ENCODE results near the gene SLC5A9.
"Not testable (repeated sequence)": the region's sequence is repeated elsewhere in the genome, so short reads cannot be mapped to it uniquely, and the experiment has no call there.

SLC5A9 gene

GRCh38 chr1:48222501-48223242 is at the start of gene SLC5A9:
SLC5A9 (plus strand) TSS chr1:48222716; CDS start chr1:48222737, 21 bp downstream.
- DNase-seq = no peak

DNA sequence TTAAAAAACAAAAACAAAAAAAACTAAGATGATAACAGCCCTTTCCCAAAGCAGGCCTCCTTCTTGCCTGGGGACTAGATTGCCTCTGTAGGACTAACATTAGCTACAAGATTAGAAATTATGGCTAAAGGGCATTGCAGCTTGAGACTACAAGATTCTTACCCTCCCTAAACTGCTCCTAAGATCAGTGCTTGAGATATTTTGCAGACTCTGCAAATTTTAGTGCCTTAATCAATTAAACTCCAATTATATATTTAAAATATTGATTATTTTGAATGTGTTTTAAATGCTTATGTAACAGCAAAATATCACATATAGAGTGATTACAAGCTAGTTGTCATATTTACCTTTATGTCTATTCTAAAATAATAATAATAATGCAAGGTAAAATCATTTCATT is 47.4 kb upstream of the SLC5A9 start:
- no peak for DNase-seq

DNA sequence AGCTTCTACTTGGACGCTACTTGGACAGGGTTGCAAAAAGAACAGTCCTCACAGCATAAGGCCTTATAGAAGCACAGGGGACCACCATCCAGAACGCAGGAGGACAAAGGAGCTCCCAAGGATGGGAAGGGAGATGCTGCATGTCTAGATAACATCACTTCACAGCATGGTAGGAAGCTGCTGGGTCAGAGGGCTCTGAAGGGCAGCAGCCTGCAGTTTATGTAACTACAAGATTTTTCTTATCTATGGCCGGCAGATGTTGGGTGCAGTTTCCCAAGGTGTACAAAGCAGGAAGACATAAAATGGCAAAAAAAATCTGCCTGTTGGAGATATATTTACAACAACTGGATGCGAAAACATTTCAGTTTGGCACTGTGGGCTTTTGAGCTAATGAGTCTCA is 45.3 kb upstream of the SLC5A9 start:
- no peak for DNase-seq

DNA sequence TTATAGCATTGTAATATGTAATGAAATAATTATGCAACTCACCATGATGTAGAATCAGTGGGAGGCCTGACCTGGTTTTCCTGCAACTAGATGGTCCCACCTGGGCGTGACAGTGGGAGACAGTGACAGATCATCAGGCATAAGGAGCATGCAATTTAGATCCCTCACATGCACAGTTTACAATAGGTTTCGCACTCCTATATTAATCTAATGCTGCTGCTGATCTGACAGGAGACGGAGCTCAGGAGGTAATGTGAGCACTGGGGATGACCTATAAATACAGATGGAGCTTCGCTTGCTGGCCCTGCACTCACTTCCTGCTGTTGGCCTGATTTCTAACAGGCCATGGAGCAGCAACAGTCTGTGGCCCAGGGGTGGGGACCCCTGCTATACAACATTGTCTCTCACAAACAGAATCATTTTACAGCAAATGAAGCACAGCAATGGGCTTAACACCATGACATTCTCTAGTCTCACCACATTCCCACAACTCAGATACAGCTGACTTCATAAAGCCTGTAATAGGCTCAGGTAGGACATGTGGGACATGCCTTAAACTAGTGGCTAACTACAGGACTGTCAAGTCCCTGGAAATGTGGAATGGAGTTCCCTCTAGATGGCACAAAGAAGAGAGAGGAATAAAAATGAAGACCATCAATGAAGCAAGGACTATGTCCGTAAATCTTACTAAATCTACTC is 40.7 kb upstream of the SLC5A9 start:
- peak; percentile 42 for DNase-seq

DNA sequence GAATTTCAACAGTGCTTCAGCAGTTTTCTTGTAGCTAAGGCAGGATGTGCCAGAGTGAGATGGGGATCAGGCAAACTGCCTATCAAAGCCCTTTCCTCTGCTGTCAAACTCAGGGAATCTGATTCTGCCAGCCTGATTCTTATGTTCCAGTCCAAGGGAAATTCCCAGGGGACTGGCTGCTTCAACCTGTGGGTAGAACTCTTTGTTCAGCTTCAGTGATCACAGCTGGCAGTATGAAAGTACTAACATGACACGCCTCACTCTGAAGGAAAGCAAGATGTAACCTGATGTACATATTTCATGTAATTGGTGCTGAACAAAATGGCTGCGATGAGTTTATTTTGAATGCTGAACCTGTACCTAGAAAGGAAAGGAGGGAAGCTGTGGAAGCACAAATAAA is 40.1 kb upstream of the SLC5A9 start:
- peak; percentile 69 for DNase-seq

- no peak for DNase-seq
Observed at GRCh38 chr1:48186306-48186839, 36.1 kb upstream of the SLC5A9 start.

- DNase-seq = no peak
Observed at GRCh38 chr1:48187969-48188563, 34.5 kb upstream of the SLC5A9 start.

DNA sequence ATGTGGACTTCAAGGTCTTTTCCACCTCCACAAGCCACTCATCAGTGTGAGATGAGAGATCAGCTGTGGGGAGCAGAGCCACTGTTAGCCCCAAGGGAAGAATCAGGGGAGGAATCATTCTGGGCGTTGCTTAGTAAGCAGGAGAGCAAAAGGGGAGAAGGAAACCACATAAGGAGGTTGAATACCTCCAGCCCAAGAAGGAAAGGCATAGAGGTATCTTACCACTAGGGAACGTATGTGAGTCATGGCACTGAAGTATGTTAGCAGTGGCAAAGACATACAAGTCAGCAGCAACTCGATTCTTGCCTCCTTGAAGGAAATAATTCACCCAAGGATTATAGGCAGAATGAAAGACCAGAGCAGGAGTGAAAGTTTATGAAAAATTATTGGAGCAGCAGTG is 31.6 kb upstream of the SLC5A9 start:
- DNase-seq = no peak

DNA sequence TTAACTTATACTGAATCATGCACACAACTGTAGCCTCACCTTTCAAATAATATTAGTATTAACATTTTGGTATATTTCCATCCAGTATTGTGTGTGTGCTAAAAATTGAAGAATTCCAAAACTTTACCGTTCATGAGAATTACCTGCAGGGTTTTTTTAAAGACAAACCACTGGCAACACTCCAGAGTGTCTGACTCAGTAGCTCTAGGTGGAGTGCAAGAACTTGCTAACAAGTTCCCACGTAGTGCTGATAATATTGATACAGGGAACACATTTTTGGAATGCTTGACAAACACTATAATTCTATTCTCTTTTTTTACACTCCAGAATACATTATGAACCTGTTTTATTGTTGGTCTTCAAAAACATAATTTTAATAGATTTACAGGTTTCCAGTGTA is 27.7 kb upstream of the SLC5A9 start:
- no peak for DNase-seq

GRCh38 chr1:48196237-48196636 is 26.3 kb upstream of the SLC5A9 start:
- DNase-seq = no peak

DNA sequence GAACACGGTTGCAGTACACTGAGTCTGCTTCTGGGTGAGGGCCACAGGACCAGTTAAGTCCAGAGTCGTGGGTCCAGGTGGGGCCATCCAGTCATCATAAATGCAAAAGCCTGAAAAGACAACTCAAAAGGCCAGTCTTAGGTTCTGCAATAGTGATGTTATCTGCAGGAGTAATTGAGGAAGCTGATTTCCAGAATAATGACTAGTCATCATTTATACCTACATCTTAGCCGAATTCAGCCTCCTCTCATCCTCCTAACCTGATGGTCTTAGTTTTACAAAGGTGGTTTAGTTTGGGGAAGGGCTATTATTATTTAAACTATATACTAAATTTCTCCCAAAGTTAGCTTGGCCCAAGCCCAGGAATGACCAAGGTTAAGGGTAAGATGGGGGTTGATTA is 23.5 kb upstream of the SLC5A9 start:
- no peak for DNase-seq

DNA sequence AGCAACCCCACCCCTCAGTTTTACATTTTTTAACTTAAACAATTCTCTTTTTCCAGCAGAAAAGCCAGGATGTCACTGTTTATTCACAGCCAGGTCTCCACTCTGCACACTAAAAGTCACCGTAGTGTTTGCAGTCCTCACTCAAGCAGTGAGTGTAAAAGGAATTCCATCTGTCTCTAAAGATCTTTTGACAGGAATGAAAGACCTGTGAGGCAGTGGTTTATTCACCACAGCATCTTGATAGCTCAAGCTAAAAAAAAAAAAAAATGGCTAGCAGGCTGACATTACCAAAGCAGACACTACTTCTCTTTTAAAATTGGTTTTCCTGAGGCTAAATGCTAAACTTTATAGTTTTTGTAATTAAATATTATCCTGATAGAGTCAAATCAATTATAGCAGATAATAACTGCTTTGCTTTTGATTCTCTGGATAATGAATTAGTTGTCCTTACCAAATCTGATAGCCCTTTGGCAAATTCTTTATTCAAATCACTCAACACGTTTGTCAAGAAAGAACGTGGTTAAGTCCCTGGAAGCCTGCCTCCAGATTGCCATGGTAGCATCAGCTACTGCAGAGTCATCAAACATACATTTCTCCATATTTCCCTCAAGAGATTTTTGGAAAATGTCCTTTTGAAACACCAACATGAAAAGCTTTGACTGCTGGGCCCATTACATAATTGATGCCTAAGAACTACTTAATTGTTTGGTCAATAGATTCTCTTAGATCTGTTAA is 22.2 kb upstream of the SLC5A9 start:
- DNase-seq = peak; percentile 8

- DNase-seq = peak; percentile 55
Observed at GRCh38 chr1:48202030-48202752, 20.3 kb upstream of the SLC5A9 start.

DNA sequence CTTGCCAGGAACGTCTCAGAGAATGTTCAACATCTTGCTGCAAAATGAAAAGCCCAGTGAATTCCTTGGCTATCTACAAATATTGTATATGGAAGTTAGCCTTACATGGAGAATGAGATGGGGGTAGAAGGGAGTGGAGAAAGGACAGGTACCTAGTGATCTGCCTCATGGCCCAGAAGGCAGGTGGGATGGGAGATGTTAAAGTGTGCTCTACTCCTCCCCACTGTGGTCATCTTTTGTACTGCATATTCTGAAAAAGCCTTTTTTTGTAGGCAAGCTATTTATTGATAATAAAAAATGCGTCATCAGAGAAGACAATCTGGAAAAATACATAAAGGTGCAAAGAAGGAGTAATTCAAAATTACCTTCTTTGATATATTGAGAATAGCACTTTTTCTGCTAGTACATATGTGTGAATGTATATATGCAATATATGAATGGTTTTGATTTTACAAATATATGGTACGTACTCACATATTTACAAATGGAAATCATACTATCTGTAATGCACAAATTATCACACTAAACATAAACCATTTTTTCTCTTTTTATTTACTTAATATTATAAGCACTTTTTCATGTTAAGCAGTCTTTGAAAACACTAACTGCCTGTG is 19.1 kb upstream of the SLC5A9 start:
- peak; percentile 47 for DNase-seq

DNA sequence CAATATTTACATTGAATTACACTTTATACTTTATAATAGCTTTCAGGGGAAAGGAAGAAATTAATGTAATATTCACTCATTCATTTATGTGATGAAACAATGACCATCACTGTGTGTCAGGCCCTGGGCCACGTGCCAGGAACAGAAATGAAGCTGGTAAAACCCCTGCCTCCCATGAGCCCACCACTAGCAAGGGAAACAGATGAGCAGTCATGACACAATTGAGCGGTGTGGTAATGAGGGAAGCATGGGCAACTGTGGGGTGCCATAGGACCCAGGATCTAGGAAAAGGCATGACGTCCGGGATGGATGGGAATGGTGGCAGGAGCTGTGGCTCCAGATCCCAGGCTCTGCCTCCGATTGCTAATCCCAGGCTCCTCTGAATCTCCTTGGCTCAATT is 17.0 kb upstream of the SLC5A9 start:
- DNase-seq = no peak

DNA sequence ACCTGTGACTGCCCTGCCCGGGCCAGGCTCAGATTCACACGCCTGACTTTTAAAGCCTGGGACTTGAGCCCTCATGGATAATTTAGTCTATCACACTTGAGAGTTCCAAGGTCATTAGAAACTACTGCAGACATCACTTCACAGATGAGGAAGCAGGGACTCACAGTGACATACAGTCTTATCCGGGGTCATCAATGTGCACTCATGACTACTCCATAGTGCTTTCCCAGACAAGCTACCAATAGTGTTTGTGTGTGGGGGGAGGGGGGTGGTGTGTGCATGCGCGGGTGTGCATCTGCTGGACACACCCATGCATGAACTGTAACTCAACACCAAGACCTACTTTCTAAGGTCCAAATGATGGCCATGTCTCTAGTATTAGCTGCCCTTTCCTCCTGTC is 16.1 kb upstream of the SLC5A9 start:
- DNase-seq = peak; percentile 6

DNA sequence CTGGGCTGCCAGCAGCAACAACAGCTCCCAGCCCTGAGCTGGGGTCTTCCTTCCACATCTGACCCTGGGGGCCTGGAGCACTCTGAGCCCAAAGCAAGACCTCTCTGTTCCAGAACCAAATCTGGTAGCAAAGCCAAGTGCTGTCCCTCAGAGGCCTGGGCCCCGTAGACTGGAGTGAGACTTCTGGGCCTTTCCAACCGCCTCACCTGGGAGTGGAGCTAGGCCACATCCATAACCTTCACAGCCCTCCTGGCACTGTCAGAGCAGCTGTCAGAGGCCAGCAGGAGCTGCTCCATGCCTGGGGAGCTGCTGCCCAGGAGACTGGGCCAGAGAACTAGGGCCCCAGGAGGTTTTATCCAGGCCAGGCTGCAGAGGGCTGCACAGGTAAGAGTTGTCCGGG is 15.4 kb upstream of the SLC5A9 start:
- DNase-seq = no peak

DNA sequence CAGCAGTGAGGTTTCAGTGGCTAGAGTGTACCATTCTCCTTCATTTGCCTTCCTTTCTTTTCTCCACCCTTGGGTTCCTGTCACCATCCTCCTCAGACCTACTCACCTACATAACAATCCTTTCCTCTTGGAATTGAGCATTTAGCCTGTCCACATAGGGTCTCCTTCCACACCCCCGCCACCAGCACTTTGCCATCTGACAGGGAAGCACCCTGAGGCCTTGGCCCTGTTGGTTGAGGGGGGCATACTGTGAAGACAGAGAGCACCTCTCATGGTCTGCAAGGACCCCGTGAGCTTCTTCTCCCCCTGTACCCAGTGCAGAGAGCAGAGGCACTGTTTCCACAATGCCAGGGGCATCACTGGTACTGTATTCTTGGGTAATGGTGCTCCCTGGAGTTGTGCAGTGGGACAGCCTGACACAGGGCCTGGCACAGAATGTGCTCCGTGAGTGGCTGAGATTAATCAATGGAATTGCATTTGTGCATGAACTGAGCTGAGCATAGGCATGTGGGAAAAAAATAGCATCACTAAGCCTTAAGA is 14.9 kb upstream of the SLC5A9 start:
- DNase-seq = no peak

DNA sequence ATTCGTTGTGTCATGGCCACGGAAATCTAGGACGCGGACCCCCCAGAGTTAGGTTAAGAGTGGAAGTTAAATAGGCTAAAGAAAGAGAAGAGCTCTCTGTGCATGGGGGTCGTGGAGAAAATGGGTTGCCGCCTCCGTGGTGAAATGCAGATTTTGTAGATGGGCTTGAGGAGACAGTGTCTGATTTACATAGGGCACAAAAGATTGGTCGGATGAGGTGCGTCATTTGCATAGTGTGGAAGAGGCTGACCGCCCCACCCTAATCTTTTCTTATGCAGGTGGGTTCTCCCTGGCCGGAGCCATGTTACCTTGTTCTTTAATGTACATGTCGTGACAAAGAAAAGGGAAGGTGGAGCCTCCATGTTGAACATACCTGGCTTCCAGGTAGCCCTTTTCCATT is 14.3 kb upstream of the SLC5A9 start:
- DNase-seq = no peak

- no peak for DNase-seq
Observed at GRCh38 chr1:48208652-48209051, 13.9 kb upstream of the SLC5A9 start.

DNA sequence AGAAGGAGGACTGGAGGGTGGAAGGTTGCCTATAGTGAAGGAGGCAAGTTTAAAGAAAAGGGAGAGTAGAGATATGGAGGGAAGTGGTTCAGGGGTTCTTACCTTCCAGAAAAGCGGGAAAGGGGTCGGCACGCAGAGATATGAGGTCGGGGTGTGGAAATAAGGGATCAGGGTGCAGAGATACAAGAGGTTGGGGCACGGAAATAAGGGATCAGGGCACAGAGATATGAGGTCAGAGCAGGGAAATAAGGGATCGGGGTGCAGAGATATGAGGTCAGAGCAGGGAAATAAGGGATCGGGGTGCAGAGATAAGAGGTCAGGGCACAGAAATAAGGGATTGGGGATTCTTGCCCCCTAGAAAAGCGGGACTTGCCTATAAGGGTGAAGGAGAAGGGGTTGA is 9.1 kb upstream of the SLC5A9 start:
- DNase-seq = not testable (repeated sequence)

DNA sequence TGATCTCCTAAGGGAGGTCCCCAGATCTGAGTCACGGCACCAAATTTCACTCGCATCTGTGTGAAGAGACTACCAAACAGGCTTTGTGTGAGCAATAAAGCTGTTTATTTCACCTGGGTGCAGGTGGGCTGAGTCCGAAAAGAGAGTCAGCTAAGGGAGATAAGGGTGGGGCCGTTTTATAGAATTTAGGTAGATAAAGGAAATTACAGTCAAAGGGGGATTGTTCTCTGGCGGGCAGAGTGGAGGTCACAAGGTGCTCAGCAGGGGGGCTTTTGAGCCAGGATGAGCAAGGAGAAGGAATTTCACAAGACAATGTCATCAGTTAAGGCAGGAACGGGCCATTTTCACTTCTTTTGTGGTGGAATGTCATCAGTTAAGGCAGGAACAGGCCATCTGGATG is 8.2 kb upstream of the SLC5A9 start:
- DNase-seq = not testable (repeated sequence)

Data from NCI-H69 (cell line).